GM19438 (cell line): Measurements from ENCODE around the gene RAD18.

Experiments
- ATAC-seq: cut with Tn5 transposase; IDR thresholded peaks from one replicate; pipeline ENCODE4 v1.9.1; 2021; ENCODE audit warnings: low read depth; ENCODE audit not compliant: unreplicated experiment

The RAD18 gene

GRCh38 chr3:8986741-8987140 lies 23.5 kb upstream of the RAD18 start:
- ATAC-seq: no peak

GRCh38 chr3:8985876-8986275 lies 22.6 kb upstream of the RAD18 start:
- ATAC-seq: no peak

GRCh38 chr3:8985411-8985831 lies 22.1 kb upstream of the RAD18 start:
- no peak for ATAC-seq

- ATAC-seq: no peak
Observed at GRCh38 chr3:8984526-8984925, 21.3 kb upstream of the RAD18 start.

- ATAC-seq: no peak
Observed at GRCh38 chr3:8984081-8984480, 20.8 kb upstream of the RAD18 start.

- no peak for ATAC-seq
Observed at GRCh38 chr3:8983591-8983990, 20.3 kb upstream of the RAD18 start.

GRCh38 chr3:8983026-8983425 lies 19.8 kb upstream of the RAD18 start:
- no peak for ATAC-seq

GRCh38 chr3:8982509-8982908 lies 19.2 kb upstream of the RAD18 start:
- ATAC-seq: no peak

- no peak for ATAC-seq
Observed at GRCh38 chr3:8981700-8982099, 18.4 kb upstream of the RAD18 start.

- no peak for ATAC-seq
Observed at GRCh38 chr3:8981296-8981695, 18.0 kb upstream of the RAD18 start.

GRCh38 chr3:8980756-8981257 lies 17.5 kb upstream of the RAD18 start:
- no peak for ATAC-seq

GRCh38 chr3:8979262-8979661 lies 16.0 kb upstream of the RAD18 start:
- ATAC-seq: no peak

- no peak for ATAC-seq
Observed at GRCh38 chr3:8978551-8978950, 15.3 kb upstream of the RAD18 start.

- ATAC-seq: no peak
Observed at GRCh38 chr3:8976540-8977182, 13.4 kb upstream of the RAD18 start.

- no peak for ATAC-seq
Observed at GRCh38 chr3:8975081-8976020, 12.1 kb upstream of the RAD18 start.

- no peak for ATAC-seq
Observed at GRCh38 chr3:8974458-8974857, 11.2 kb upstream of the RAD18 start.

GRCh38 chr3:8972639-8973038 lies 9.4 kb upstream of the RAD18 start:
- ATAC-seq: no peak

- ATAC-seq: no peak
Observed at GRCh38 chr3:8970971-8971589, 7.8 kb upstream of the RAD18 start.

GRCh38 chr3:8969241-8969640 lies 6.0 kb upstream of the RAD18 start:
- ATAC-seq: no peak

- ATAC-seq: no peak
Observed at GRCh38 chr3:8968375-8968882, 5.2 kb upstream of the RAD18 start.

- no peak for ATAC-seq
Observed at GRCh38 chr3:8967553-8967952, 4.3 kb upstream of the RAD18 start.
